SIG-M5 treated with dmso at 0.1 percent for 504 hours (cell line): ENCODE measurements around the gene NRXN3.
"Not testable (repeated sequence)": the region's sequence is repeated elsewhere in the genome, so short reads cannot be mapped to it uniquely, and the experiment has no call there.

Experiments used
- DNase-seq: peaks from one replicate; lab custom pipeline; 2025; ENCODE audit not compliant: unreplicated experiment; lab: John Stamatoyannopoulos, UW

NRXN3 gene

GRCh38 chr14:78566859-78567172, 396.6 kb downstream of the NRXN3 start:
- DNase-seq = no peak

GRCh38 chr14:78567343-78567742, 397.2 kb downstream of the NRXN3 start:
- no peak for DNase-seq

GRCh38 chr14:78573736-78574135, 403.6 kb downstream of the NRXN3 start:
- not testable (repeated sequence) for DNase-seq

GRCh38 chr14:78576437-78577166, 406.4 kb downstream of the NRXN3 start:
- no peak for DNase-seq

GRCh38 chr14:78581229-78581628, 411.1 kb downstream of the NRXN3 start:
- no peak for DNase-seq

DNA sequence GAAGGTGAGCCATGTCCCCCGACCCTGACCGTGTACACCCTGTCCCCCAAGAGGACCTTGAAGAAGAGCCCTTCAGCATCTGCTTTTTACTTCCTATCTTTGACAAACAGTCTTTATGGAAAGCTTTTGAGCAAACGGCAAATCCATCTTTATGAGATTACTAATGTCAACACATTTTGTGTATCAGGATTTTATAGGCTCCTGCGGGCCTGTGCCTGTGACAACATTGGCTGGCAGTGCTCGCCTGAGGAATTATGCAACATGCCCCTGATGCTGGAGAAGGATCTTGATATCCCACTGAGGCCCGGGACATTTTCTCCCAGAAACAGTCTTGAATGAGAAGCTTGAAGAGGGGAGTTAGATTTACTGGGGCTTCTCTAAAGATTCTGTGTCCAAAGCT, 416.5 kb downstream of the NRXN3 start:
- DNase-seq = no peak

- DNase-seq = no peak
Measured at GRCh38 chr14:78588906-78589305, 418.7 kb downstream of the NRXN3 start.

DNA sequence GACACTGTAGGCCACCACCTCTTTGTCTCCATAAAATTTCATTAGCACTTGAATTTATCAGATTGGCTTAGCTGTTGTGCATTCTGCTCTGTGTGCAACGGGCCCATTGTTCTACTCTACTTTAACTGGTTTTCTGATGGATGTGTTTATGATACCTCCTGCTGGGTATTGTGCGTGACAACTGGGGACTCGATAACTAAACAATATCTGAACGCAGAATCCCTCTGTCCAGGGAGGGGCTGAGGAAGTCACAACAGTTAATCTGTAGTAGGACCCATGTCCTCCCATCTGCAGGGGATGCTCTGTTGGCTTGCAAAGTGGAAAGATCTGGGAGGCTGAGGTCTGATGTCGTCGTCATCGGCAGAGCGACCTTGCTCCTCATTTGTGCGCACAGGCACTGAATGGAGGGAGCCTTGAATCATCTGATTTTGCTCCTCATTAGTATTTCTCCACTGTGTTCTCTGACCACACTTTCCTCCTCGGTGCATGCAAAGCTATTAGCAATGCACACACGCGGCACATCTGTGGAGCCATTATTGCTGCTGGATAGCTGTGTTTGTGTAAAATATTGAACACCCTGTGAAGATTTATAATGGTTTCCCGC, 422.5 kb downstream of the NRXN3 start:
- no peak for DNase-seq

DNA sequence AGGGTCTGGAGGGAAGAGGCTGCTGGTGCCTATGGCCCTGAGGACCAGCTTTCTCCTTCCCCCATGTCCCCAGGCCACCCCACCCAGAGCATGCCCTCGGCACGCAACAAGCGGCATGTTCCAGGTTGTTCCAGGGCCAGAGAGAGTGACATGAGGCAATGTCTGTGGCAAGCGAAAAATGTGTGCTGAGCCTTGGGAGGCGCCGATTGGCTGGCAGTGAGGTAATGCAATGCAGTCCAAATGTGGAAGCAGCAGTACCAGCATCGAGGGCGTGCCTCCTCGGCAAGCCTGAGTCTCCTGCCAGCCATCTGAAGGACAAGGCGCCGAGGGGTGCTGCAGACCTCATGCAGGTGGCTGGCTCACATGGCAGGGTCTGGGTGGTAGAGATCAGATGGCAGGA, 423.8 kb downstream of the NRXN3 start:
- peak; percentile 34 for DNase-seq

GRCh38 chr14:78595797-78596196, 425.6 kb downstream of the NRXN3 start:
- DNase-seq = peak; percentile 1

- DNase-seq = peak; percentile 47
Measured at GRCh38 chr14:78598046-78598920, 428.1 kb downstream of the NRXN3 start.

DNA sequence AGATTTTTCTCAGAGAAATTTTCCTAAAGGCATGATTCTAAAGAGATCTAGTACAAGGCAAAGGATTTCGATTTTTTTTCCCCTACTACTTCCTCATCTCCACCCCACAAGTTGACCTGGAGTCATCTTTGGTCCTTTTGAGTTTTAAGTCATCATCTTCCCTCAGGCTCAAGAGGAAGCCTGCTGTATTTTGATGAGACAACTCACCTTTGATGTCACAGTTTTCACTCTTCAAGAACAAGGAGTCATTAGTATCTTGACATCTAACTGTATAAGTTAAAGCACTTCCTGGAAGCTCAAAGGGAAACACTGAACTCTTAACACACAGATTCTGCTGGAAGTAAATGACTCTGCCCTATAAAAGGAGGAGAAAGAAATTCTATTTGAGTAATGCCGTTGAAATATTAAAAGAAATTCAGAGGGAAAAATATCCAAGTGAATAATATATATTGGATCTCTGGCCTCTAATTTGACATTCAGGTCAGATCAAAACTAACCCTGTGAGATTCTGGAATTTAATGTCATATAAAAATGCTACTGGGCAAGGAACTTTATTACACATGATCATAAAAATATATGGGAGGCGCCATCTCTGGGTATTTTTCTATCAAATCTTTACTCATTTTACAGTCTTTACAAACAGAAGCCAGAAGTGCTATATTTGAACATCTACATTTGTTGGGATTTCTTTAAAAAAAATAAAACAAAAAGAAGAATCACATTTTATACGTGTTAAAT, 435.0 kb downstream of the NRXN3 start:
- no peak for DNase-seq

GRCh38 chr14:78605897-78606500, 435.8 kb downstream of the NRXN3 start:
- DNase-seq = no peak

GRCh38 chr14:78608998-78609787, 439.0 kb downstream of the NRXN3 start:
- no peak for DNase-seq

GRCh38 chr14:78610994-78611393, 440.8 kb downstream of the NRXN3 start:
- DNase-seq = no peak

DNA sequence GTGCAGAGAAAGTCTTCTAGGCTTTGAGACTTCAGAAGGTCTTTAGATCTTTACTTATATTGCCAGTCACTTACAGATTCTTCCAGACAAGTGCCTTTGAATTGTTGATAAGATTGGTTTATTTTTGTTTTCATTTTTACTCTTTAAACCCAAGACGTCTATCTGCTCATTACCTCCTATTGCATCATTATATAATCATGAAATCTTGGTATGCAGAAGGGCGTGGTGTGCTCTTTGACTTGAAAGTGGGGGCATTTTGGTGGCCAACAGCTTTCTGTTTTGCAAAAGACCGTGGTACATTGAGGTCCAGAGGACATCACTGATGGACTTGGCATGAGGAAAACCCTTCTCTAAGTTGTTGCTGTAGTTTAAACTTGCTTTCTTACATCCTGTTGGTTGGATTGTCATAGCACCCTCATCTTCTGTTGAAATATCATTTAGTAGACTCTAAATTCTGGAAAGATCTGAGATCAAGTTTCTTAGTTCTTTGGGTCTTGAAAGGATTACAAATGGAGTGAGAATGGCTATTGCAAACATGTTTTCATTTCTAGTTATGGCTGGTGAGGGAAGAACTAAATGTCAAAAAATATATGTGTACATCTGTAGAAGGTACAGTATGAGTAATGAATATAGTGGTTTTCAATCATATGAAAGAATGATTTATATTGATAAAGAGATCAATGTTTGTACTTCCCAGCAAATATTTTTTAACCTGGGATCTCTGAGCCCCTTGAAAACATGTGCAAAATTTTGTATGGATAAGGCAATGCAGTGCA, 441.8 kb downstream of the NRXN3 start:
- no peak for DNase-seq

GRCh38 chr14:78612666-78613065, 442.5 kb downstream of the NRXN3 start:
- no peak for DNase-seq

DNA sequence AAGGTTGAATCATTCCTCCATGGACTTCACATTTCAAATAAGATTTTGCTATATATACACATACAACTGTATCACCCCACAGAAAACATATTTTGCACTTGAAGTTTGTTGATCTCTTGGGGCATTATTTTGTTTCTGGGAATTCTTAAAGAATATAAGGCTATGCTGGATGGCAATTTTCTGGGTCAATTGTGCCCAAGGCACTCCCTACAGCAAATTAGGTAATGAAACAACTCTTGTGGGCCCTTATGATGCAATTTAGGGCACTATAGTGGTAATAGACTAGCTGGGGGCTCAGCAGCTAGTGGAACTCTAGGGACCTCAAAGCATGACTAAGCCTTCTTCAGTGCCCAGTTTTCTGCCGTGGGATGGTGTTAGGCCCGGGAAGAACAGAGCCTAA, 444.4 kb downstream of the NRXN3 start:
- DNase-seq = no peak

DNA sequence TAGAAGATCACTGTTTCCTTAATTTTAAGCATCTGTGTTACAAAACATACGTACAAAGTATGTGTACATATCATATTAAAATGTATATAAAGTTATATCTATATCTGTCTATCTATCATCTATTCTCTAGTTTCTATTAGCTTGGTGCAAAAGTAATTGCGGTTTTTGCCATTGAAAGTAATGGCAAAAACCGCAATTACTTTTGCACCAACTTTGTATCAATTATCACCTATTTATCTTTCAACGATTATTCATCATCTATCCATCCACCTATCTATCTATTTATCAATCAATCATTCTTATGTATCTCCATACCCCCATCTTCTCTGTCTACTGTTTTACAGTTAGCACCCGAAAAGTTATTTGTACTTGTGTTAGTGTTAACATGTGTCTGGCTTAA, 447.6 kb downstream of the NRXN3 start:
- DNase-seq = no peak
